ENCODE results near the gene ENPEP. TPM values are rescaled to one million over a fixed set of nuclear protein-coding genes. Genes with fewer than 3 reads are reported as not detected.

ENPEP gene
- total RNA-seq, 1 experiment from 2014 or later, result 13.2 TPM

DNA sequence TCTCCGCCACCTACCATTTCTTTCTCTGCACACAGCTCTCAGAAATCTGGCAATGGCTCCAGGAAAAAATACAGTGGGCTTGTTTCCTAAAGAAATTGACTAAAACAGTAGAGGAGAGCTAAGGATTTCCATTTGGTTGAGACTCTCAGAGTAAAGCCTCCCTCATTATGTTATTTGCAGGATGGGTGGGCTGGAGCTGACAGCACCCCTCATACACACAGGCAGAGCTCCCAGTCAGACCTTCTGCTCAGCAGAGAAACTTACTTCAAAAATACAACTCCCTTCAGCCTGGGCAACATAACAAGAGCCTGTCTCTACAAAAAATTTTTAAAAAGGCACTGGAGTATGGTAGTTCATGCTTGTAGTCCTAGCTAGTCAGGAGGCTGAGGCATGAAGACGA, 44.9 kb downstream of the ENPEP start:
- no peak for DNase-seq (ENCODE audit: low spot score)
- Histone ChIP-seq H3K27me3 (replicated peaks; ENCODE audit: insufficient read depth, low read depth, low read length, poor library complexity) (no peaks in the 10 kb centered on the region), H3K27ac (ENCODE audit: low read depth, low read length, poor library complexity, severe bottlenecking) (no peak overlapping the region), H3K4me3 (ENCODE audit: low read depth, low read length, poor library complexity, severe bottlenecking) (no peak overlapping the region), H3K4me1 (ENCODE audit: insufficient read depth, low read length, poor library complexity, severe bottlenecking) (peaks cover under 1% of the 10 kb centered on the region), H3K36me3 (ENCODE audit: insufficient read depth, low read length, poor library complexity, severe bottlenecking) (no peaks in the 10 kb centered on the region), H3K9me3 (ENCODE audit: low read depth, low read length, poor library complexity, severe bottlenecking) (no peaks in the 10 kb centered on the region)
- intact Hi-C loops (cut with micrococcal nuclease; ENCODE audit: unreplicated experiment), result no loop called here
- BruUV-seq (replicated peaks), result no TSS peak
- TF ChIP-seq, protein P1, sequence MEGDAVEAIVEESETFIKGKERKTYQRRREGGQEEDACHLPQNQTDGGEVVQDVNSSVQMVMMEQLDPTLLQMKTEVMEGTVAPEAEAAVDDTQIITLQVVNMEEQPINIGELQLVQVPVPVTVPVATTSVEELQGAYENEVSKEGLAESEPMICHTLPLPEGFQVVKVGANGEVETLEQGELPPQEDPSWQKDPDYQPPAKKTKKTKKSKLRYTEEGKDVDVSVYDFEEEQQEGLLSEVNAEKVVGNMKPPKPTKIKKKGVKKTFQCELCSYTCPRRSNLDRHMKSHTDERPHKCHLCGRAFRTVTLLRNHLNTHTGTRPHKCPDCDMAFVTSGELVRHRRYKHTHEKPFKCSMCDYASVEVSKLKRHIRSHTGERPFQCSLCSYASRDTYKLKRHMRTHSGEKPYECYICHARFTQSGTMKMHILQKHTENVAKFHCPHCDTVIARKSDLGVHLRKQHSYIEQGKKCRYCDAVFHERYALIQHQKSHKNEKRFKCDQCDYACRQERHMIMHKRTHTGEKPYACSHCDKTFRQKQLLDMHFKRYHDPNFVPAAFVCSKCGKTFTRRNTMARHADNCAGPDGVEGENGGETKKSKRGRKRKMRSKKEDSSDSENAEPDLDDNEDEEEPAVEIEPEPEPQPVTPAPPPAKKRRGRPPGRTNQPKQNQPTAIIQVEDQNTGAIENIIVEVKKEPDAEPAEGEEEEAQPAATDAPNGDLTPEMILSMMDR (conservative IDR thresholded peaks at IDR 0.05; ENCODE audit: low read depth, low read length), result no peak
- no peak for TF ChIP-seq EZH2 (IDR thresholded peaks at IDR 0.05; ENCODE audit: borderline replicate concordance, low read depth, low read length, poor library complexity, severe bottlenecking)
- ChIA-PET POLR2A (ENCODE audit: low non-redundant PET) (no interaction called here), CTCF (interaction anchor here (0.6 to 1.2 kb wide), 2 partner anchors 177 to 739 kb away, joined by 3 to 6 read pairs; no protein-coding TSS in a partner anchor)

DNA sequence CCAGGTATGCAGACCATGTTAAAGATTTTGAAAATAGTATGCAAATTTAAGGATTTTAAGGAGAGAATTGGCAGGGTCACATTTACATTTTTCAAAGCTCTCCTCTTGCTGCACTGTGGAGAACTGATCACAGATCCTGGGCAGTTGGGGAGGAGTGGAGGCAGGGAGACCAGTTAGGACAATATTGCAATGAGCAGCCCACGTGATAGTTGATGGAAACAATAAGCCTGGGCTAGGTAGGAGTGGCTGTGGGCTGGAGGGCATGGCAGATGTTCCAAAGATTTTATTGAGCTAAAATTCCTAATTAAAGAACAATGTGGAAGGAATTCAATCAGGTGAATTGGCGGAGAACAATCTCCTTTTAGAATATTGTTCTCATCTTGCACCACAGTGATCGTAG, 50.6 kb downstream of the ENPEP start:
- no peaks in the 10 kb centered on the region for H3K36me3 ChIP-seq (ENCODE audit: insufficient read depth, low read length, poor library complexity, severe bottlenecking)
- intact Hi-C loops (cut with micrococcal nuclease; ENCODE audit: unreplicated experiment), result no loop called here
- H3K27me3 ChIP-seq (replicated peaks; ENCODE audit: insufficient read depth, low read depth, low read length, poor library complexity), result no peaks in the 10 kb centered on the region
- POLR2A ChIA-PET (ENCODE audit: low non-redundant PET), result no interaction called here
- TF ChIP-seq, protein P1 (conservative IDR thresholded peaks at IDR 0.05; ENCODE audit: low read depth, low read length), result no peak
- TF ChIP-seq EZH2 (IDR thresholded peaks at IDR 0.05; ENCODE audit: borderline replicate concordance, low read depth, low read length, poor library complexity, severe bottlenecking), result no peak
- no peak overlapping the region for H3K4me3 ChIP-seq (ENCODE audit: low read depth, low read length, poor library complexity, severe bottlenecking)
- H3K9me3 ChIP-seq (ENCODE audit: low read depth, low read length, poor library complexity, severe bottlenecking), result no peaks in the 10 kb centered on the region
- no peak for DNase-seq (ENCODE audit: low spot score)
- CTCF ChIA-PET, result no interaction called here
- no peak overlapping the region for H3K27ac ChIP-seq (ENCODE audit: low read depth, low read length, poor library complexity, severe bottlenecking)
- BruUV-seq (replicated peaks), result no TSS peak
- no peaks in the 10 kb centered on the region for H3K4me1 ChIP-seq (ENCODE audit: insufficient read depth, low read length, poor library complexity, severe bottlenecking)

DNA sequence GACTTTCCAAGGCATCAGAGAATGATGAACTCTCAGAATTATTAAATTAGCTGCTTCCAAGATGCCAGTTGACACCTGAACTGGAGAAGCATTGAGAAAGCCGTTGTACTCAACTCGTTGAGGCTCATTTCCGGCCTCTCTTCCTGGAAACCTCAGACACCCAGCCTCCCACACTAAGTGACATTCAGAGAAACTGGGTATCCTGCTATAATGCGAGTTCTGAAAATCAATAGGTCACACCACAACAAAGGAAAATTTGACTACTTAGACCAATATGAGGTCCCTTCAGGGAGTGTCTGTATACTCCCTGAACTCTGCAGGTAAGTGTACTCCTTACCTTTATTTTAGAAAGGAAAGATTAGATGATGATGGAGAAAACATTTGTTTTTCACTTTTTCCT, 51.2 kb downstream of the ENPEP start:
- H3K27ac ChIP-seq (ENCODE audit: low read depth, low read length, poor library complexity, severe bottlenecking), result no peak overlapping the region
- TF ChIP-seq EZH2 (IDR thresholded peaks at IDR 0.05; ENCODE audit: borderline replicate concordance, low read depth, low read length, poor library complexity, severe bottlenecking), result no peak
- TF ChIP-seq, protein P1 (conservative IDR thresholded peaks at IDR 0.05; ENCODE audit: low read depth, low read length), result no peak
- no peak for DNase-seq (ENCODE audit: low spot score)
- H3K4me1 ChIP-seq (ENCODE audit: insufficient read depth, low read length, poor library complexity, severe bottlenecking), result no peaks in the 10 kb centered on the region
- no peaks in the 10 kb centered on the region for H3K36me3 ChIP-seq (ENCODE audit: insufficient read depth, low read length, poor library complexity, severe bottlenecking)
- H3K27me3 ChIP-seq (replicated peaks; ENCODE audit: insufficient read depth, low read depth, low read length, poor library complexity), result no peaks in the 10 kb centered on the region
- intact Hi-C loops (cut with micrococcal nuclease; ENCODE audit: unreplicated experiment), result no loop called here
- CTCF ChIA-PET, result no interaction called here
- no peak overlapping the region for H3K4me3 ChIP-seq (ENCODE audit: low read depth, low read length, poor library complexity, severe bottlenecking)
- no TSS peak for BruUV-seq (replicated peaks)
- H3K9me3 ChIP-seq (ENCODE audit: low read depth, low read length, poor library complexity, severe bottlenecking), result no peaks in the 10 kb centered on the region
- POLR2A ChIA-PET (ENCODE audit: low non-redundant PET), result no interaction called here
